Testis (tissue), 2 donors: Measurements from ENCODE around the gene PGK1.

Experiments used
- CTCF ChIP-seq, 3 experiments: fragments of 450-650 bp in 2 of 3; fragments of 200-600 bp in 1 of 3; sonication (generic) in 1 of 3; IDR thresholded peaks; one replicate each; pipeline ENCODE4 v1.5.1; 2016 to 2019; ENCODE audit warnings: antibody characterized with exemption in 3 of 3, mild to moderate bottlenecking in 2 of 3, moderate library complexity in 1 of 3
- POLR2A ChIP-seq: fragments of 450-650 bp; IDR thresholded peaks from one replicate; pipeline ENCODE4 v1.6.1; 2017; ENCODE audit warnings: antibody characterized with exemption, mild to moderate bottlenecking, moderate library complexity

- no peak for TF ChIP-seq CTCF (IDR thresholded peaks at IDR 0.05)
- no peak for TF ChIP-seq POLR2A
Observed at GRCh38 chrX:78102091-78102490, 2.0 kb upstream of the PGK1 start.
